WTC11 (cell line): Measurements from ENCODE around the gene FER. TPM values are rescaled to one million over a fixed set of nuclear protein-coding genes. Genes with fewer than 3 reads are reported as not detected.

Source experiments
- ATAC-seq: fragments of 200-7000 bp; cut with Tn5 transposase; 2 replicates; pipeline ENCODE4 v1.10.0; 2021; ENCODE audit warnings: mild to moderate bottlenecking, moderate library complexity
- CTCF ChIA-PET: fragments of 300-600 bp; sonication (Branson Sonifier 250); formaldehyde crosslinking; loops from one replicate; lab custom pipeline; 2021; ENCODE audit warnings: antibody characterized with exemption; lab: Charles Lee
- POLR2A ChIA-PET: fragments of 350-600 bp; sonication (Branson Sonifier 250); formaldehyde crosslinking; loops from one replicate; lab custom pipeline; 2021; ENCODE audit warnings: antibody characterized with exemption; lab: Charles Lee
- DNase-seq: peaks from one replicate; pipeline ENCODE4 v3.0.0; 2021; ENCODE audit warnings: low spot score
- H3K27ac Mint-ChIP-seq: 2 replicates; pipeline ENCODE4 v1.8.0; 2021; ENCODE audit warnings: mixed read lengths
- H3K27me3 Mint-ChIP-seq: 2 replicates; pipeline ENCODE4 v1.8.0; 2021; ENCODE audit warnings: low read depth, mild to moderate bottlenecking, moderate library complexity, mixed read lengths
- H3K36me3 Mint-ChIP-seq: 2 replicates; pipeline ENCODE4 v1.8.0; 2021; ENCODE audit warnings: mixed read lengths
- H3K4me1 Mint-ChIP-seq: 2 replicates; pipeline ENCODE4 v1.8.0; 2022; ENCODE audit warnings: mixed read lengths
- H3K4me3 Mint-ChIP-seq: 2 replicates; pipeline ENCODE4 v1.8.0; 2021; ENCODE audit warnings: mild to moderate bottlenecking, moderate library complexity, mixed read lengths
- H3K9me3 Mint-ChIP-seq: 2 replicates; pipeline ENCODE4 v1.8.0; 2021; ENCODE audit warnings: mixed read lengths
- CBFB ChIP-seq: sonication (generic); formaldehyde crosslinking; IDR thresholded peaks from 2 replicates; pipeline ENCODE4 v1.8.1; 2022; ENCODE audit warnings: mild to moderate bottlenecking, low read depth, missing genetic modification reagents
- ESRRA ChIP-seq: sonication (generic); formaldehyde crosslinking; IDR thresholded peaks from 2 replicates; pipeline ENCODE4 v1.8.1; 2022; ENCODE audit warnings: mild to moderate bottlenecking, missing genetic modification reagents, borderline replicate concordance
- ETV6 ChIP-seq: sonication (generic); formaldehyde crosslinking; IDR thresholded peaks from 2 replicates; pipeline ENCODE4 v1.8.1; 2022; ENCODE audit warnings: mild to moderate bottlenecking, missing genetic modification reagents
- FOXJ3 ChIP-seq: sonication (generic); formaldehyde crosslinking; IDR thresholded peaks from 2 replicates; pipeline ENCODE4 v1.9.0; 2021; ENCODE audit warnings: missing genetic modification reagents, mild to moderate bottlenecking, borderline replicate concordance
- GRHL2 ChIP-seq: fragments of 250-450 bp; sonication (Bioruptor Pico); IDR thresholded peaks from 2 replicates; pipeline ENCODE4 v1.8.0; 2022; ENCODE audit warnings: mild to moderate bottlenecking, moderate library complexity; ENCODE audit not compliant: insufficient replicate concordance, severe bottlenecking
- KAT7 ChIP-seq: sonication (generic); formaldehyde crosslinking; IDR thresholded peaks from 2 replicates; pipeline ENCODE4 v1.8.1; 2023; ENCODE audit warnings: missing genetic modification reagents, mild to moderate bottlenecking, borderline replicate concordance
- MYBL2 ChIP-seq: sonication (generic); formaldehyde crosslinking; IDR thresholded peaks from 2 replicates; pipeline ENCODE4 v1.8.1; 2023; ENCODE audit warnings: mild to moderate bottlenecking, moderate library complexity, missing genetic modification reagents
- NFATC4 ChIP-seq: fragments of 250-450 bp; sonication (Bioruptor Pico); IDR thresholded peaks from 2 replicates; pipeline ENCODE4 v1.9.0; 2021; ENCODE audit warnings: mild to moderate bottlenecking
- PRRX2 ChIP-seq: fragments of 250-450 bp; sonication (Bioruptor Pico); IDR thresholded peaks from 2 replicates; pipeline ENCODE4 v1.8.0; 2021; ENCODE audit warnings: mild to moderate bottlenecking
- SMAD4 ChIP-seq: sonication (generic); formaldehyde crosslinking; IDR thresholded peaks from 2 replicates; pipeline ENCODE4 v1.8.0; 2022; ENCODE audit warnings: mild to moderate bottlenecking, missing genetic modification reagents
- SP1 ChIP-seq: sonication (generic); formaldehyde crosslinking; conservative IDR thresholded peaks from 2 replicates; pipeline ENCODE4 v1.8.1; 2022; ENCODE audit warnings: missing genetic modification reagents
- TEAD1 ChIP-seq: sonication (generic); formaldehyde crosslinking; IDR thresholded peaks from 2 replicates; pipeline ENCODE4 v1.8.0; 2022; ENCODE audit warnings: mild to moderate bottlenecking, missing genetic modification reagents
- ZNF396 ChIP-seq: fragments of 250-450 bp; sonication (Bioruptor Pico); IDR thresholded peaks from 2 replicates; pipeline ENCODE4 v1.8.0; 2021; ENCODE audit warnings: mild to moderate bottlenecking, moderate library complexity, borderline replicate concordance
- ZNF416 ChIP-seq: fragments of 250-450 bp; sonication (Bioruptor Pico); IDR thresholded peaks from 2 replicates; pipeline ENCODE4 v1.9.0; 2021; ENCODE audit warnings: mild to moderate bottlenecking, inconsistent platforms
- total RNA-seq: library from RNA; stranded (reverse); gene quantifications from 3 replicates; pipeline ENCODE4 v1.2.3, GENCODE V29; 2021
- TF ChIP-seq, protein P1 (sequence below): sonication (generic); formaldehyde crosslinking; IDR thresholded peaks from 2 replicates; pipeline ENCODE4 v1.8.0; 2022; ENCODE audit warnings: mild to moderate bottlenecking, missing genetic modification reagents
- TF ChIP-seq, protein P2 (sequence below): sonication (generic); formaldehyde crosslinking; IDR thresholded peaks from 2 replicates; pipeline ENCODE4 v1.8.1; 2022; ENCODE audit warnings: missing genetic modification reagents, borderline replicate concordance
- TF ChIP-seq, protein P3 (sequence below): sonication (generic); formaldehyde crosslinking; IDR thresholded peaks from 2 replicates; pipeline ENCODE4 v1.8.1; 2023; ENCODE audit warnings: mild to moderate bottlenecking, missing genetic modification reagents, moderate library complexity
- TF ChIP-seq, protein P4 (sequence below): fragments of 200-600 bp; IDR thresholded peaks from 2 replicates; pipeline ENCODE4 v1.8.0; 2022; ENCODE audit warnings: antibody characterized with exemption
- TF ChIP-seq, protein P5 (sequence below): fragments of 250-450 bp; sonication (Bioruptor Pico); IDR thresholded peaks from 2 replicates; pipeline ENCODE4 v2.1.2; 2022; ENCODE audit warnings: mild to moderate bottlenecking, moderate library complexity
- TF ChIP-seq, protein P6 (sequence below): sonication (generic); formaldehyde crosslinking; IDR thresholded peaks from 2 replicates; pipeline ENCODE4 v1.8.0; 2022; ENCODE audit warnings: mild to moderate bottlenecking, missing genetic modification reagents

Gene FER
- total RNA-seq, 1 experiment from 2014 or later = 13.8 TPM

DNA sequence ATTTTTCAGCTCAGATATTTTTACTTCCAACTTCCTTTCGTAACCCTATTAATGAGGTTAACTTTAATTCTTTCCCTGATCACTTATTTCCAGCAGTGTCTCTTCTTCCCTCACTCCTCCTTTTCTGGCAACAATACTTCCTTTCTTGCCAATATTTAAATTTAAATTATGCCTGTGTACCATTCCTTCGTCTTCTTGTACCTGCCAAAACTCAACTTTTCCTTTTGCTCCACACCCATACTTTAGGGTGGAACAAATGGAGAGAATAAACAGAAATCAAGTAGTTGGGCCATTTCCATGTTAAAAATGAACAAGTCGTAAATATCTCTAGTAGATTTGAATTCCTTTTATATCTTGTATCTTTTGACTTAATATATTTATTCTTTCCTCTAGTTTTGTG lies 66.0 kb downstream of the FER start:
- POLR2A ChIA-PET = no interaction called here
- CTCF ChIA-PET = interaction anchor here (0.6 kb wide), 1 partner anchor 215 kb away, joined by 3 read pairs; no protein-coding TSS in a partner anchor
- peaks cover 10% of the 10 kb centered on the region; the same call in 1 of the 2 replicates for H3K36me3 Mint-ChIP-seq
- peak overlapping the region; percentile 23; the same call in 1 of the 2 replicates for H3K27ac Mint-ChIP-seq
- no peaks in the 10 kb centered on the region for H3K27me3 Mint-ChIP-seq
- H3K9me3 Mint-ChIP-seq = peaks cover 26% of the 10 kb centered on the region
- no peak for TF ChIP-seq FOXJ3
- no peak for TF ChIP-seq SMAD4 (CRISPR knock-in tag)
- TF ChIP-seq ZNF416 (CRISPR knock-in tag) = no peak
- TF ChIP-seq TEAD1 = no peak
- TF ChIP-seq NFATC4 (CRISPR knock-in tag) = no peak
- TF ChIP-seq, protein P1, sequence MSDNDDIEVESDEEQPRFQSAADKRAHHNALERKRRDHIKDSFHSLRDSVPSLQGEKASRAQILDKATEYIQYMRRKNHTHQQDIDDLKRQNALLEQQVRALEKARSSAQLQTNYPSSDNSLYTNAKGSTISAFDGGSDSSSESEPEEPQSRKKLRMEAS (CRISPR knock-in tag) = no peak
- TF ChIP-seq, protein P2, sequence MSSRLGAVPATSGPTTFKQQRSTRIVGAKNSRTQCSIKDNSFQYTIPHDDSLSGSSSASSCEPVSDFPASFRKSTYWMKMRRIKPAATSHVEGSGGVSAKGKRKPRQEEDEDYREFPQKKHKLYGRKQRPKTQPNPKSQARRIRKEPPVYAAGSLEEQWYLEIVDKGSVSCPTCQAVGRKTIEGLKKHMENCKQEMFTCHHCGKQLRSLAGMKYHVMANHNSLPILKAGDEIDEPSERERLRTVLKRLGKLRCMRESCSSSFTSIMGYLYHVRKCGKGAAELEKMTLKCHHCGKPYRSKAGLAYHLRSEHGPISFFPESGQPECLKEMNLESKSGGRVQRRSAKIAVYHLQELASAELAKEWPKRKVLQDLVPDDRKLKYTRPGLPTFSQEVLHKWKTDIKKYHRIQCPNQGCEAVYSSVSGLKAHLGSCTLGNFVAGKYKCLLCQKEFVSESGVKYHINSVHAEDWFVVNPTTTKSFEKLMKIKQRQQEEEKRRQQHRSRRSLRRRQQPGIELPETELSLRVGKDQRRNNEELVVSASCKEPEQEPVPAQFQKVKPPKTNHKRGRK (CRISPR knock-in tag) = no peak
- no peak for TF ChIP-seq ZNF396 (CRISPR knock-in tag)
- TF ChIP-seq KAT7 (CRISPR knock-in tag) = no peak
- TF ChIP-seq, protein P3, sequence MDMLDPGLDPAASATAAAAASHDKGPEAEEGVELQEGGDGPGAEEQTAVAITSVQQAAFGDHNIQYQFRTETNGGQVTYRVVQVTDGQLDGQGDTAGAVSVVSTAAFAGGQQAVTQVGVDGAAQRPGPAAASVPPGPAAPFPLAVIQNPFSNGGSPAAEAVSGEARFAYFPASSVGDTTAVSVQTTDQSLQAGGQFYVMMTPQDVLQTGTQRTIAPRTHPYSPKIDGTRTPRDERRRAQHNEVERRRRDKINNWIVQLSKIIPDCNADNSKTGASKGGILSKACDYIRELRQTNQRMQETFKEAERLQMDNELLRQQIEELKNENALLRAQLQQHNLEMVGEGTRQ (CRISPR knock-in tag) = no peak
- TF ChIP-seq ETV6 (CRISPR knock-in tag) = no peak
- H3K4me1 Mint-ChIP-seq = peaks cover 21% of the 10 kb centered on the region
- DNase-seq = no peak
- no peak for ATAC-seq
- H3K4me3 Mint-ChIP-seq = no peak overlapping the region

DNA sequence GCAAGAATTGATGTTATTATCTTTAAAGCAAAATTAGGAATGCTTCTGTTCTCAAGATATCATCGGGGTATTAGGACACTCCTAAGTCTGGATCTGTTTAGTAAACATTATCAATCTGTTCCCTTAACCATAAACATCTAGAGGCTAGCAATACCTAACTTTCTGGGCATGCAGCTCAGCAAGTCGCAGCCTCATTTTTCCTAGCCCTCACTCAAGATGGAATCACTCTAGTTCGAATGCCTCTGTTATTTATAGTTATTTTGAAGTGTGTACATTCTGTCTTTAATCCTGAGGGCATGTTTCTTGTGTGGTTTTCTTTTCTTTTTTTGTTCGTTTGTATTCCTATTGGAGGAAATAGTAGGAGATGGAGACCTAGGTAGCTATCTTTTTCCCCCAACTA lies 66.9 kb downstream of the FER start:
- Mint-ChIP-seq H3K4me1 (peaks cover 21% of the 10 kb centered on the region), H3K9me3 (peaks cover 17% of the 10 kb centered on the region), H3K27me3 (no peaks in the 10 kb centered on the region), H3K36me3 (peaks cover 10% of the 10 kb centered on the region; the same call in 1 of the 2 replicates), H3K27ac (no peak overlapping the region), H3K4me3 (no peak overlapping the region)
- no peak for DNase-seq
- CTCF ChIA-PET = no interaction called here
- TF ChIP-seq GRHL2 (no peak), CBFB (CRISPR knock-in tag) (no peak), TEAD1 (no peak), FOXJ3 (no peak), MYBL2 (CRISPR knock-in tag) (no peak), ESRRA (CRISPR knock-in tag) (no peak)
- TF ChIP-seq, protein P4, sequence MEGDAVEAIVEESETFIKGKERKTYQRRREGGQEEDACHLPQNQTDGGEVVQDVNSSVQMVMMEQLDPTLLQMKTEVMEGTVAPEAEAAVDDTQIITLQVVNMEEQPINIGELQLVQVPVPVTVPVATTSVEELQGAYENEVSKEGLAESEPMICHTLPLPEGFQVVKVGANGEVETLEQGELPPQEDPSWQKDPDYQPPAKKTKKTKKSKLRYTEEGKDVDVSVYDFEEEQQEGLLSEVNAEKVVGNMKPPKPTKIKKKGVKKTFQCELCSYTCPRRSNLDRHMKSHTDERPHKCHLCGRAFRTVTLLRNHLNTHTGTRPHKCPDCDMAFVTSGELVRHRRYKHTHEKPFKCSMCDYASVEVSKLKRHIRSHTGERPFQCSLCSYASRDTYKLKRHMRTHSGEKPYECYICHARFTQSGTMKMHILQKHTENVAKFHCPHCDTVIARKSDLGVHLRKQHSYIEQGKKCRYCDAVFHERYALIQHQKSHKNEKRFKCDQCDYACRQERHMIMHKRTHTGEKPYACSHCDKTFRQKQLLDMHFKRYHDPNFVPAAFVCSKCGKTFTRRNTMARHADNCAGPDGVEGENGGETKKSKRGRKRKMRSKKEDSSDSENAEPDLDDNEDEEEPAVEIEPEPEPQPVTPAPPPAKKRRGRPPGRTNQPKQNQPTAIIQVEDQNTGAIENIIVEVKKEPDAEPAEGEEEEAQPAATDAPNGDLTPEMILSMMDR = no peak
- TF ChIP-seq, protein P5, sequence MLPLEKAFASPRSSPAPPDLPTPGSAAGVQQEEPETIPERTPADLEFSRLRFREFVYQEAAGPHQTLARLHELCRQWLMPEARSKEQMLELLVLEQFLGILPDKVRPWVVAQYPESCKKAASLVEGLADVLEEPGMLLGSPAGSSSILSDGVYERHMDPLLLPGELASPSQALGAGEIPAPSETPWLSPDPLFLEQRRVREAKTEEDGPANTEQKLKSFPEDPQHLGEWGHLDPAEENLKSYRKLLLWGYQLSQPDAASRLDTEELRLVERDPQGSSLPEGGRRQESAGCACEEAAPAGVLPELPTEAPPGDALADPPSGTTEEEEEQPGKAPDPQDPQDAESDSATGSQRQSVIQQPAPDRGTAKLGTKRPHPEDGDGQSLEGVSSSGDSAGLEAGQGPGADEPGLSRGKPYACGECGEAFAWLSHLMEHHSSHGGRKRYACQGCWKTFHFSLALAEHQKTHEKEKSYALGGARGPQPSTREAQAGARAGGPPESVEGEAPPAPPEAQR = no peak
- ATAC-seq = no peak
- POLR2A ChIA-PET = no interaction called here

DNA sequence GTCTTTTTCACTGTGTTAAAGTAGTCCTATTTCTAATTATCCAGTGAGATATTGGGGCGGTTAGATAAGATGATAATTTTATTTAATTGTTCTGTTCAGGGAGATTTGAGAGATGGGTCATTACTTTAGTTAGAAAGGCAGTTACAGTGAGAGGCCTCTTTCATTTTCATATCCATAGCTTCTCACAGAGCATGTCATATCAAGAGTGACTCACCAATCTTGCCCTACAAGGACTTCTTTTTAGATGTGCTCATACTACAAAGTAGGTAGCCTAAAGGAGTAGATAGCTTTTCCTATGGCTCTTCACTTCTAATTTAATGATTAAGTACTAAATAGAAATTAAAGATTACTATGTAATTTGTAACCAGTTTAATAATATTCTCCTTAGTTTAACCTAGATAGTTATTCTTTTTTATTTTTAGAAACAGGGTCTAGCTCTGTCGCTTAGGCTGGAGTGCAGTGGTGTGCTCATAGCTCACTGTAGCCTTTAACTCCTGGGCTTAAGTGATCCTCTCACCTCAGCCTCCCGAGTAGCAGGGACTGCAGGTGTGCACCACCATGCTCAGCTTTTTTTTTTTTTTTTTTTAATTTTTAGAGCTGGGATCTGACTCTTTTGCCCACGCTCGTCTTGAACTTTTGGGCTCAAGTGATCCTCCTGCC lies 71.0 kb downstream of the FER start:
- no peak for DNase-seq
- H3K36me3 Mint-ChIP-seq = peaks cover 3% of the 10 kb centered on the region
- POLR2A ChIA-PET = interaction anchor here (0.6 kb wide), 1 partner anchor 385 kb away, joined by 3 read pairs; no protein-coding TSS in a partner anchor
- no peak for ATAC-seq
- peaks cover 6% of the 10 kb centered on the region for H3K4me1 Mint-ChIP-seq
- H3K9me3 Mint-ChIP-seq = peaks cover 8% of the 10 kb centered on the region
- no peak overlapping the region for H3K4me3 Mint-ChIP-seq
- no peak overlapping the region for H3K27ac Mint-ChIP-seq
- TF ChIP-seq SP1 (CRISPR knock-in tag) (no peak), TEAD1 (no peak), PRRX2 (no peak)
- TF ChIP-seq, protein P6, sequence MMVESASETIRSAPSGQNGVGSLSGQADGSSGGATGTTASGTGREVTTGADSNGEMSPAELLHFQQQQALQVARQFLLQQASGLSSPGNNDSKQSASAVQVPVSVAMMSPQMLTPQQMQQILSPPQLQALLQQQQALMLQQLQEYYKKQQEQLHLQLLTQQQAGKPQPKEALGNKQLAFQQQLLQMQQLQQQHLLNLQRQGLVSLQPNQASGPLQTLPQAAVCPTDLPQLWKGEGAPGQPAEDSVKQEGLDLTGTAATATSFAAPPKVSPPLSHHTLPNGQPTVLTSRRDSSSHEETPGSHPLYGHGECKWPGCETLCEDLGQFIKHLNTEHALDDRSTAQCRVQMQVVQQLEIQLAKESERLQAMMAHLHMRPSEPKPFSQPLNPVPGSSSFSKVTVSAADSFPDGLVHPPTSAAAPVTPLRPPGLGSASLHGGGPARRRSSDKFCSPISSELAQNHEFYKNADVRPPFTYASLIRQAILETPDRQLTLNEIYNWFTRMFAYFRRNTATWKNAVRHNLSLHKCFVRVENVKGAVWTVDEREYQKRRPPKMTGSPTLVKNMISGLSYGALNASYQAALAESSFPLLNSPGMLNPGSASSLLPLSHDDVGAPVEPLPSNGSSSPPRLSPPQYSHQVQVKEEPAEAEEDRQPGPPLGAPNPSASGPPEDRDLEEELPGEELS (CRISPR knock-in tag) = no peak
- TF ChIP-seq, protein P2 (CRISPR knock-in tag) = no peak
- TF ChIP-seq, all 79 proteins: peak for 0
- H3K27me3 Mint-ChIP-seq = no peaks in the 10 kb centered on the region
- CTCF ChIA-PET = no interaction called here
